WTC11 (cell line): ENCODE results near the gene ALPI. TPM values are rescaled to one million over a fixed set of nuclear protein-coding genes. Genes with fewer than 3 reads are reported as not detected.

Experiments used
- CREM ChIP-seq: sonication (generic); formaldehyde crosslinking; IDR thresholded peaks from 2 replicates; pipeline ENCODE4 v1.8.1; 2022; ENCODE audit warnings: mild to moderate bottlenecking, missing genetic modification reagents, moderate library complexity
- ELF4 ChIP-seq: sonication (generic); formaldehyde crosslinking; IDR thresholded peaks from 2 replicates; pipeline ENCODE4 v1.8.1; 2022; ENCODE audit warnings: low read depth, mild to moderate bottlenecking, moderate library complexity, missing genetic modification reagents
- EMX1 ChIP-seq: fragments of 250-450 bp; sonication (Bioruptor Pico); IDR thresholded peaks from 2 replicates; pipeline ENCODE4 v1.8.0; 2021; ENCODE audit warnings: mild to moderate bottlenecking
- ETV6 ChIP-seq: sonication (generic); formaldehyde crosslinking; IDR thresholded peaks from 2 replicates; pipeline ENCODE4 v1.8.1; 2022; ENCODE audit warnings: mild to moderate bottlenecking, missing genetic modification reagents
- IRF2 ChIP-seq: sonication (generic); formaldehyde crosslinking; IDR thresholded peaks from 2 replicates; pipeline ENCODE4 v1.8.0; 2022; ENCODE audit warnings: low read depth, missing genetic modification reagents, borderline replicate concordance
- KAT7 ChIP-seq: sonication (generic); formaldehyde crosslinking; IDR thresholded peaks from 2 replicates; pipeline ENCODE4 v1.8.1; 2023; ENCODE audit warnings: missing genetic modification reagents, mild to moderate bottlenecking, borderline replicate concordance
- NFATC4 ChIP-seq: fragments of 250-450 bp; sonication (Bioruptor Pico); IDR thresholded peaks from 2 replicates; pipeline ENCODE4 v1.9.0; 2021; ENCODE audit warnings: mild to moderate bottlenecking
- NFE2L1 ChIP-seq: sonication (generic); formaldehyde crosslinking; IDR thresholded peaks from 2 replicates; pipeline ENCODE4 v1.8.1; 2023; ENCODE audit warnings: missing genetic modification reagents
- NR1H2 ChIP-seq: sonication (generic); formaldehyde crosslinking; IDR thresholded peaks from 2 replicates; pipeline ENCODE4 v1.9.0; 2021; ENCODE audit warnings: mild to moderate bottlenecking, moderate library complexity, missing genetic modification reagents
- RELA ChIP-seq: sonication (generic); formaldehyde crosslinking; IDR thresholded peaks from 2 replicates; pipeline ENCODE4 v1.8.1; 2022; ENCODE audit warnings: missing genetic modification reagents, mild to moderate bottlenecking, borderline replicate concordance
- SMAD3 ChIP-seq: sonication (generic); formaldehyde crosslinking; IDR thresholded peaks from 2 replicates; pipeline ENCODE4 v1.8.0; 2022; ENCODE audit warnings: missing genetic modification reagents, mild to moderate bottlenecking, borderline replicate concordance
- SOX15 ChIP-seq: fragments of 250-450 bp; sonication (Bioruptor Pico); IDR thresholded peaks from 2 replicates; pipeline ENCODE4 v1.9.0; 2021; ENCODE audit warnings: mild to moderate bottlenecking
- TCF7 ChIP-seq: sonication (generic); formaldehyde crosslinking; IDR thresholded peaks from 2 replicates; pipeline ENCODE4 v1.8.0; 2022; ENCODE audit warnings: mild to moderate bottlenecking, low read depth, missing genetic modification reagents, moderate library complexity
- ZBTB21 ChIP-seq: sonication (generic); formaldehyde crosslinking; IDR thresholded peaks from 2 replicates; pipeline ENCODE4 v1.8.1; 2023; ENCODE audit warnings: mild to moderate bottlenecking, missing genetic modification reagents, borderline replicate concordance
- ZNF138 ChIP-seq: sonication (generic); formaldehyde crosslinking; conservative IDR thresholded peaks from 2 replicates; pipeline ENCODE4 v1.8.1; 2022; ENCODE audit warnings: mild to moderate bottlenecking, moderate library complexity, missing genetic modification reagents
- total RNA-seq: library from RNA; stranded (reverse); gene quantifications from 3 replicates; pipeline ENCODE4 v1.2.3, GENCODE V29; 2021
- TF ChIP-seq, protein P1 (sequence below): sonication (generic); formaldehyde crosslinking; IDR thresholded peaks from 2 replicates; pipeline ENCODE4 v1.8.1; 2022; ENCODE audit warnings: low read depth, mild to moderate bottlenecking, moderate library complexity, missing genetic modification reagents, borderline replicate concordance
- TF ChIP-seq, protein P2 (sequence below): sonication (generic); formaldehyde crosslinking; IDR thresholded peaks from 2 replicates; pipeline ENCODE4 v1.8.1; 2022; ENCODE audit warnings: mild to moderate bottlenecking, moderate library complexity, missing genetic modification reagents
- TF ChIP-seq, protein P3 (sequence below): fragments of 250-450 bp; sonication (Bioruptor Pico); IDR thresholded peaks from 2 replicates; pipeline ENCODE4 v1.9.0; 2021; ENCODE audit warnings: moderate library complexity, mild to moderate bottlenecking, inconsistent platforms, borderline replicate concordance
- TF ChIP-seq, protein P4 (sequence below): sonication (generic); formaldehyde crosslinking; IDR thresholded peaks from 2 replicates; pipeline ENCODE4 v1.8.0; 2023; ENCODE audit warnings: missing genetic modification reagents, mild to moderate bottlenecking, borderline replicate concordance
- TF ChIP-seq, protein P5 (sequence below): fragments of 250-450 bp; sonication (Bioruptor Pico); IDR thresholded peaks from 2 replicates; pipeline ENCODE4 v2.1.2; 2022; ENCODE audit warnings: mild to moderate bottlenecking, moderate library complexity
- TF ChIP-seq, protein P6 (sequence below): fragments of 250-450 bp; sonication (Bioruptor Pico); IDR thresholded peaks from 2 replicates; pipeline ENCODE4 v1.9.0; 2021; ENCODE audit warnings: mild to moderate bottlenecking
- TF ChIP-seq, protein P7 (sequence below): sonication (generic); formaldehyde crosslinking; IDR thresholded peaks from 2 replicates; pipeline ENCODE4 v1.8.0; 2022; ENCODE audit warnings: mild to moderate bottlenecking, missing genetic modification reagents
- TF ChIP-seq, protein P8 (sequence below): sonication (generic); formaldehyde crosslinking; IDR thresholded peaks from 2 replicates; pipeline ENCODE4 v1.8.0; 2022; ENCODE audit warnings: mild to moderate bottlenecking, missing genetic modification reagents

ALPI gene
- total RNA-seq, 1 experiment from 2014 or later: not detected

DNA sequence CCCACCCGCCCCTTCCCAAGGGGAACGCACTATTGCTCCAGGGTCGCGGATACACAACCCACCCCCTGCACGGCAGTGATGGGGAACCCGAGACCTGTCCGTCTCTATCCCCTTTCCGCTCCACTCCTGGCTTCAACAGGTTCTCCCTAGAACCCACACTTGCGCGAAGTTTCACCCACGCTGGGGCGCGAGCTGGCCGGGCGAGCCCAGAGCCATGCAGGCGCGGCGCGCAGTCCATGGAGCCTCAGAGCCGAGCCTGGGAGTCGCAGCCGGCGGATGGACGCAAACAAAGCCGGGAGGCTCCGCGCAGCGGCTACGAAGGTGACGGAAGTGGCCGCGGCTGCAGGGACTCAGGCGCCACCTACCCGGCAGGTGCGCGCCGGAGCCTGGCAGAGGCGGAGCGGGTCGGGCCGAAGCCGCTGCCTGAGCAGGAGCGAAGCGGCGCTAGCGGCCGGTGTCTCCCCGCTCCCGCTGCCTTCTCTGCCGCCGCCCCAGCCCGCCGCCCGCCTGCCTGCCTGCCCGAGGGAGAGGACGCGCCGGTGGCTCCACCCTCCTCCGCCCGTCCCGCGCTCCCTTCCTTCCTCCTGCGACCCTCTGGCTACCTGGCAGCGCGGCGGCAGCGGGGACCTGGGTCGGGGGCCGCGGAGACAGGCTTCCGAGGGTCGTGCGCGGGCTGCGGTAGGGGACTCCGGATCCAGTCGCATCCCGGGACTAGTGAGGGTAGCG is 35.3 kb upstream of the ALPI start (continued):
- TF ChIP-seq, protein P1, sequence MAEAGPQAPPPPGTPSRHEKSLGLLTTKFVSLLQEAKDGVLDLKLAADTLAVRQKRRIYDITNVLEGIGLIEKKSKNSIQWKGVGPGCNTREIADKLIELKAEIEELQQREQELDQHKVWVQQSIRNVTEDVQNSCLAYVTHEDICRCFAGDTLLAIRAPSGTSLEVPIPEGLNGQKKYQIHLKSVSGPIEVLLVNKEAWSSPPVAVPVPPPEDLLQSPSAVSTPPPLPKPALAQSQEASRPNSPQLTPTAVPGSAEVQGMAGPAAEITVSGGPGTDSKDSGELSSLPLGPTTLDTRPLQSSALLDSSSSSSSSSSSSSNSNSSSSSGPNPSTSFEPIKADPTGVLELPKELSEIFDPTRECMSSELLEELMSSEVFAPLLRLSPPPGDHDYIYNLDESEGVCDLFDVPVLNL (CRISPR knock-in tag): no peak
- TF ChIP-seq NFATC4 (CRISPR knock-in tag) (no peak), KAT7 (CRISPR knock-in tag) (peak; percentile 26; the same call in 1 of the 2 replicates), NR1H2 (no peak), TCF7 (no peak), ETV6 (no peak), ZNF138 (no peak), IRF2 (CRISPR knock-in tag) (no peak), ELF4 (CRISPR knock-in tag) (no peak), ZBTB21 (CRISPR knock-in tag) (no peak), NFE2L1 (CRISPR knock-in tag) (no peak), SMAD3 (CRISPR knock-in tag) (no peak), SOX15 (no peak), EMX1 (no peak), RELA (no peak), CREM (CRISPR knock-in tag) (0 out of 2 replicates have a peak, but pooled peaks have one; percentile 21)
- TF ChIP-seq, protein P2, sequence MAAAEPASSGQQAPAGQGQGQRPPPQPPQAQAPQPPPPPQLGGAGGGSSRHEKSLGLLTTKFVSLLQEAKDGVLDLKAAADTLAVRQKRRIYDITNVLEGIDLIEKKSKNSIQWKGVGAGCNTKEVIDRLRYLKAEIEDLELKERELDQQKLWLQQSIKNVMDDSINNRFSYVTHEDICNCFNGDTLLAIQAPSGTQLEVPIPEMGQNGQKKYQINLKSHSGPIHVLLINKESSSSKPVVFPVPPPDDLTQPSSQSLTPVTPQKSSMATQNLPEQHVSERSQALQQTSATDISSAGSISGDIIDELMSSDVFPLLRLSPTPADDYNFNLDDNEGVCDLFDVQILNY: no peak; the same call in 1 of the 2 replicates
- TF ChIP-seq, protein P3, sequence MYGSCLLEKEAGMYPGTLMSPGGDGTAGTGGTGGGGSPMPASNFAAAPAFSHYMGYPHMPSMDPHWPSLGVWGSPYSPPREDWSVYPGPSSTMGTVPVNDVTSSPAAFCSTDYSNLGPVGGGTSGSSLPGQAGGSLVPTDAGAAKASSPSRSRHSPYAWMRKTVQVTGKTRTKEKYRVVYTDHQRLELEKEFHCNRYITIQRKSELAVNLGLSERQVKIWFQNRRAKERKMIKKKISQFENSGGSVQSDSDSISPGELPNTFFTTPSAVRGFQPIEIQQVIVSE (CRISPR knock-in tag): no peak
- TF ChIP-seq, protein P4, sequence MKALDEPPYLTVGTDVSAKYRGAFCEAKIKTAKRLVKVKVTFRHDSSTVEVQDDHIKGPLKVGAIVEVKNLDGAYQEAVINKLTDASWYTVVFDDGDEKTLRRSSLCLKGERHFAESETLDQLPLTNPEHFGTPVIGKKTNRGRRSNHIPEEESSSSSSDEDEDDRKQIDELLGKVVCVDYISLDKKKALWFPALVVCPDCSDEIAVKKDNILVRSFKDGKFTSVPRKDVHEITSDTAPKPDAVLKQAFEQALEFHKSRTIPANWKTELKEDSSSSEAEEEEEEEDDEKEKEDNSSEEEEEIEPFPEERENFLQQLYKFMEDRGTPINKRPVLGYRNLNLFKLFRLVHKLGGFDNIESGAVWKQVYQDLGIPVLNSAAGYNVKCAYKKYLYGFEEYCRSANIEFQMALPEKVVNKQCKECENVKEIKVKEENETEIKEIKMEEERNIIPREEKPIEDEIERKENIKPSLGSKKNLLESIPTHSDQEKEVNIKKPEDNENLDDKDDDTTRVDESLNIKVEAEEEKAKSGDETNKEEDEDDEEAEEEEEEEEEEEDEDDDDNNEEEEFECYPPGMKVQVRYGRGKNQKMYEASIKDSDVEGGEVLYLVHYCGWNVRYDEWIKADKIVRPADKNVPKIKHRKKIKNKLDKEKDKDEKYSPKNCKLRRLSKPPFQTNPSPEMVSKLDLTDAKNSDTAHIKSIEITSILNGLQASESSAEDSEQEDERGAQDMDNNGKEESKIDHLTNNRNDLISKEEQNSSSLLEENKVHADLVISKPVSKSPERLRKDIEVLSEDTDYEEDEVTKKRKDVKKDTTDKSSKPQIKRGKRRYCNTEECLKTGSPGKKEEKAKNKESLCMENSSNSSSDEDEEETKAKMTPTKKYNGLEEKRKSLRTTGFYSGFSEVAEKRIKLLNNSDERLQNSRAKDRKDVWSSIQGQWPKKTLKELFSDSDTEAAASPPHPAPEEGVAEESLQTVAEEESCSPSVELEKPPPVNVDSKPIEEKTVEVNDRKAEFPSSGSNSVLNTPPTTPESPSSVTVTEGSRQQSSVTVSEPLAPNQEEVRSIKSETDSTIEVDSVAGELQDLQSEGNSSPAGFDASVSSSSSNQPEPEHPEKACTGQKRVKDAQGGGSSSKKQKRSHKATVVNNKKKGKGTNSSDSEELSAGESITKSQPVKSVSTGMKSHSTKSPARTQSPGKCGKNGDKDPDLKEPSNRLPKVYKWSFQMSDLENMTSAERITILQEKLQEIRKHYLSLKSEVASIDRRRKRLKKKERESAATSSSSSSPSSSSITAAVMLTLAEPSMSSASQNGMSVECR (CRISPR knock-in tag): 0 out of 2 replicates have a peak, but pooled peaks have one; percentile 21
- TF ChIP-seq, protein P5, sequence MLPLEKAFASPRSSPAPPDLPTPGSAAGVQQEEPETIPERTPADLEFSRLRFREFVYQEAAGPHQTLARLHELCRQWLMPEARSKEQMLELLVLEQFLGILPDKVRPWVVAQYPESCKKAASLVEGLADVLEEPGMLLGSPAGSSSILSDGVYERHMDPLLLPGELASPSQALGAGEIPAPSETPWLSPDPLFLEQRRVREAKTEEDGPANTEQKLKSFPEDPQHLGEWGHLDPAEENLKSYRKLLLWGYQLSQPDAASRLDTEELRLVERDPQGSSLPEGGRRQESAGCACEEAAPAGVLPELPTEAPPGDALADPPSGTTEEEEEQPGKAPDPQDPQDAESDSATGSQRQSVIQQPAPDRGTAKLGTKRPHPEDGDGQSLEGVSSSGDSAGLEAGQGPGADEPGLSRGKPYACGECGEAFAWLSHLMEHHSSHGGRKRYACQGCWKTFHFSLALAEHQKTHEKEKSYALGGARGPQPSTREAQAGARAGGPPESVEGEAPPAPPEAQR (CRISPR knock-in tag): no peak
- TF ChIP-seq, protein P6, sequence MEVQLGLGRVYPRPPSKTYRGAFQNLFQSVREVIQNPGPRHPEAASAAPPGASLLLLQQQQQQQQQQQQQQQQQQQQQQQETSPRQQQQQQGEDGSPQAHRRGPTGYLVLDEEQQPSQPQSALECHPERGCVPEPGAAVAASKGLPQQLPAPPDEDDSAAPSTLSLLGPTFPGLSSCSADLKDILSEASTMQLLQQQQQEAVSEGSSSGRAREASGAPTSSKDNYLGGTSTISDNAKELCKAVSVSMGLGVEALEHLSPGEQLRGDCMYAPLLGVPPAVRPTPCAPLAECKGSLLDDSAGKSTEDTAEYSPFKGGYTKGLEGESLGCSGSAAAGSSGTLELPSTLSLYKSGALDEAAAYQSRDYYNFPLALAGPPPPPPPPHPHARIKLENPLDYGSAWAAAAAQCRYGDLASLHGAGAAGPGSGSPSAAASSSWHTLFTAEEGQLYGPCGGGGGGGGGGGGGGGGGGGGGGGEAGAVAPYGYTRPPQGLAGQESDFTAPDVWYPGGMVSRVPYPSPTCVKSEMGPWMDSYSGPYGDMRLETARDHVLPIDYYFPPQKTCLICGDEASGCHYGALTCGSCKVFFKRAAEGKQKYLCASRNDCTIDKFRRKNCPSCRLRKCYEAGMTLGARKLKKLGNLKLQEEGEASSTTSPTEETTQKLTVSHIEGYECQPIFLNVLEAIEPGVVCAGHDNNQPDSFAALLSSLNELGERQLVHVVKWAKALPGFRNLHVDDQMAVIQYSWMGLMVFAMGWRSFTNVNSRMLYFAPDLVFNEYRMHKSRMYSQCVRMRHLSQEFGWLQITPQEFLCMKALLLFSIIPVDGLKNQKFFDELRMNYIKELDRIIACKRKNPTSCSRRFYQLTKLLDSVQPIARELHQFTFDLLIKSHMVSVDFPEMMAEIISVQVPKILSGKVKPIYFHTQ (CRISPR knock-in tag): no peak
- TF ChIP-seq, protein P7, sequence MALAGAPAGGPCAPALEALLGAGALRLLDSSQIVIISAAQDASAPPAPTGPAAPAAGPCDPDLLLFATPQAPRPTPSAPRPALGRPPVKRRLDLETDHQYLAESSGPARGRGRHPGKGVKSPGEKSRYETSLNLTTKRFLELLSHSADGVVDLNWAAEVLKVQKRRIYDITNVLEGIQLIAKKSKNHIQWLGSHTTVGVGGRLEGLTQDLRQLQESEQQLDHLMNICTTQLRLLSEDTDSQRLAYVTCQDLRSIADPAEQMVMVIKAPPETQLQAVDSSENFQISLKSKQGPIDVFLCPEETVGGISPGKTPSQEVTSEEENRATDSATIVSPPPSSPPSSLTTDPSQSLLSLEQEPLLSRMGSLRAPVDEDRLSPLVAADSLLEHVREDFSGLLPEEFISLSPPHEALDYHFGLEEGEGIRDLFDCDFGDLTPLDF: no peak
- TF ChIP-seq, protein P8, sequence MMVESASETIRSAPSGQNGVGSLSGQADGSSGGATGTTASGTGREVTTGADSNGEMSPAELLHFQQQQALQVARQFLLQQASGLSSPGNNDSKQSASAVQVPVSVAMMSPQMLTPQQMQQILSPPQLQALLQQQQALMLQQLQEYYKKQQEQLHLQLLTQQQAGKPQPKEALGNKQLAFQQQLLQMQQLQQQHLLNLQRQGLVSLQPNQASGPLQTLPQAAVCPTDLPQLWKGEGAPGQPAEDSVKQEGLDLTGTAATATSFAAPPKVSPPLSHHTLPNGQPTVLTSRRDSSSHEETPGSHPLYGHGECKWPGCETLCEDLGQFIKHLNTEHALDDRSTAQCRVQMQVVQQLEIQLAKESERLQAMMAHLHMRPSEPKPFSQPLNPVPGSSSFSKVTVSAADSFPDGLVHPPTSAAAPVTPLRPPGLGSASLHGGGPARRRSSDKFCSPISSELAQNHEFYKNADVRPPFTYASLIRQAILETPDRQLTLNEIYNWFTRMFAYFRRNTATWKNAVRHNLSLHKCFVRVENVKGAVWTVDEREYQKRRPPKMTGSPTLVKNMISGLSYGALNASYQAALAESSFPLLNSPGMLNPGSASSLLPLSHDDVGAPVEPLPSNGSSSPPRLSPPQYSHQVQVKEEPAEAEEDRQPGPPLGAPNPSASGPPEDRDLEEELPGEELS (CRISPR knock-in tag): peak; percentile 70; the same call in 1 of the 2 replicates
